ENCODE data around the gene LRRN1.
"Not testable (repeated sequence)": the region's sequence is repeated elsewhere in the genome, so short reads cannot be mapped to it uniquely, and the experiment has no call there.

Gene LRRN1

DNA sequence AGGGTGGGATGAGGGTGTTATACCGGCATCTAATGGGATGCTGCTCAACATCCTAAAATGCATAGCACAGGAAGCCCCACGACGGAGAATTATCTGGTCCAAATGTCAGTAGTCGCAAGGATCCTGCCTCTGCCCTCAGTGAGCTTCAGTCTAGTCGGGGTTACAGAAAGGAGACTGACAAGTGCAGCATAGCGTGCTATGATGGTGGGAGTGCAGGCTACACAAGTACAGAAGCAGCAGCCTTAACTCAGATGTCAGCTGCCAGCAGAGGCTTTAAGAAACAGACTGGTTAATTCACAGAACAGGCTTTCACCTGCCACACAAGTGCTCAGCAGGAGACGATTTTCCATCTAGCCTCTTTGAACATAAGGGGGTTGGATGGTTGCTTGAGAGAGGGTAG, 6.9 kb downstream of the LRRN1 start:
- in situ Hi-C loops (cut with HindIII; ENCODE audit: low sequenced_read_pairs) = no loop called here

DNA sequence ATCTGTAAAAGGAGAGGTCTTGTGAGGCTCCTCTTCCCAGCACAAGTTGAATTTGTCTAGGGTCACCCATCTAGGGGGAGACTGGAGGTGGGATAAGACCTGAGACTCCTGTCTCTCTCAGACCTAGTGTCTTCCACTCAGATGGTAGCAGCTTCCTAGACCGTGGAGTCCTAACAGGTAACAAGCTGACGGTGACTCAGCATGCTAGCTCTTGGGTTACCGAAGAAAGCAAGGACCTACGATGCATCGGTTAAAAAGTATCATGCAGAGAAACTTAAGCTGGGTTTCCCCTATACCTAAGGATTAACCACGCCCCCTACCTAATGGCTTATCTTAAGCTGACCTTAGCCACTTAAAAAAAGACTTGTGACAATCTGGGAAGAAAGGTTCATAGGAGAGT, 7.6 kb downstream of the LRRN1 start:
- in situ Hi-C loops (cut with HindIII; ENCODE audit: low sequenced_read_pairs) = no loop called here

DNA sequence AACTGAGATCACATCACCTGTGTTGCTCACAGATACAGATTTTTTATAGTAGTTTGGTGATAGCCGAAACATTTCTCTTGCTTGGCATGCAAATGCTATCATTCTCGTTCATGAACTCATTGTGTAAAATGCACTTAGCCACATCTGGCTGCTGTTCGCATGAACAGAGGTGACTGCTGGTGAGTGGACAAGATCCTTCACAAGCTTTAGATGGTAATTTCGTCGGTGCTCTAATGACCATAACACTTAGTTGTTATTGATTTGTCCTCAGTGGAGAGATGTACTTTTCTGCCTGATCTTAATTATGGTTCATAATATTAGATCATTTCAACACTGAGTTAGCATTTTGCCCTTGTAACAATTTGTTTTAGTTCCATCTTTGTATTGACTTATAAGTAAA, 13.8 kb downstream of the LRRN1 start:
- in situ Hi-C loops (cut with HindIII; ENCODE audit: low sequenced_read_pairs) = no loop called here

DNA sequence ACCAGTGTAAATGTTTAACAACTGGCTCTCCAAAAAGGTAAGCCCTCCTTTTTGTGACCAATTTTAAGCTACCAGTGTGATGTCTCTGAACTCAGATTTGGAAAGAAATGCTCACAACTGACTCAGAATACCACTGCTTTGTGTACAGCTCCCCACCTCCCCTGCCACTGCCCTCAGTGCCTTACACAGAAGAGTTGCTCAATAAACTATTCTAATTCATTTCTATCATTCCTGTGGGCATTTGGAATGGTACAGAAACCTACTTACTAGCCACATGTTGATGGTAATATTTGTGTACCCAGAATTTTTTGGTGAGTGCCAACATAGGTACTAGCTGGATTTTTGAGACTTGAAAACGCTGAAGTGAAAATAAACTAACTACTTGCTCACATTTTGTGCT, 16.0 kb downstream of the LRRN1 start:
- in situ Hi-C loops (cut with HindIII; ENCODE audit: low sequenced_read_pairs) = no loop called here

DNA sequence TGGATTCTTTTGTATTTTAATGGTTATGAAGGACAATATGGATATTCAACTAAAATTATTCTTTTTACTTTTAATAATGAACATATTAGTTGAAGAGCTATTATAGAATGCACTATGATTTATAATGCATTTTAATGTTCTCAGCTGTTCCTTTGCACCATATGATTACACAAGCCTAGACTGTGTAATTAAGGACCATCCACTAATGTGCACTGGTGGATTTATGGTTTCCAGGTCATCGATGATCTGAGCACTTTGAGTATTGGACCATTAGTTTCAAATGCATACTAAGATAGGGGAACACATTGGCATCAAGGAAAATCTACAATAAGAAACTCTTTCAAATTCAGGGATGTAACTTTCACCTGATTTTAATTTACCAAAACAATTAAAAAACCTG, 16.8 kb downstream of the LRRN1 start:
- in situ Hi-C loops (cut with HindIII; ENCODE audit: low sequenced_read_pairs) = no loop called here

DNA sequence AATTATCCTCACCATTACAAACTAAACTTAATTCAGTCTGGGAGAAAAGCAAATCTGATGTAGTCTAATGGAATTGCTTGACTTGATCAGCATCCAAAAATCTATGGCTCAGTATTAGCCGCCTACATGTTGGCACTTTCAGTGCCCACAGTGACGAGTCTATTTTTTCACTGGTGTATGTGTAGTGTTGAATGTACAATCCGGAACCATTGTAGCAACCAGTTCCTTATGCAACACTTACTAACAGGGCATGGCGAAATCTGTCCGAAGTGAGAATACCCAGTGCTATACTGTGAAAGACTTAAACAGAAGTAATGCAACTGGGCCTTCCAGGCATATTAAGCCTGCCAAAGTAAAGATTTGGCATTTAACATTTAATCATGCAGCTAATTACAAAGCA, 18.6 kb downstream of the LRRN1 start:
- in situ Hi-C loops (cut with HindIII; ENCODE audit: low sequenced_read_pairs) = no loop called here

DNA sequence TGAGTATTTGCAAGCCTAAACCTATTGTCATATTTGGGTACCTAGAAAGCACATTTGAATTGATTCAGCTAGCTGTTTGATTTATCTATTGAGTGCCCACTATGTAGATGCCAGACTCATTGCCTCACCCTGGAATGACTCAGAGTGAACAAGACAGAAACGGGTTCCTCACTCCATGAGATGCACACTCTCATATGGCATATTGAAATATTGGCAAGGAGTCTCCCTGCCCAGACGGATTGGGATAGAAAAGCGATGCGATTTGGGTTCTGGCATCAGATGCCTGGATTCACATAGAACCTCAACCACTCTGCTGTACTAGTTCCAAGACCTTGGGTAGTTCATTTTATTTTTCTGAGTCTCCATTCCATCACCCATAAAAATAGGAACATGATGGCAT, 22.5 kb downstream of the LRRN1 start:
- in situ Hi-C loops (cut with HindIII; ENCODE audit: low sequenced_read_pairs) = no loop called here

DNA sequence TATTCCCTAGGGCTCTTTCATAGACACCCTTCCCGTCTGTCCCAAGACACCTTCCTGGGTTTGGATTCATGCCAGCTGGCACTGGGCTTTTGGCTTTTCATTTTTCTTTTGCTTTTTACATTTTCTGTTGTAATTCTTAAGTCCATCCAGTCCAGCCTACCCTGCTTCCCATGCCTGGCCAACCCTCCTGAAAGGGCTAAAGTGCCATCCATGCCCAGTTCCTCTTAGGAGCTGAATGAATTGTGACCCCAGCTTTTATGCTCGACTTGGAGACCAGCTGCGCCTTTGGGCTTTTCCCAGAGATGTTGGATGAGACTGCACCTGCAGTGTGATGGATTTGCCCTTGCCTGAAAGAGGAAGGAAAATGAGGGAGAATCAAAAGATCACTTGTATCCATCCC, 25.8 kb downstream of the LRRN1 start:
- in situ Hi-C loops (cut with HindIII; ENCODE audit: low sequenced_read_pairs) = no loop called here

DNA sequence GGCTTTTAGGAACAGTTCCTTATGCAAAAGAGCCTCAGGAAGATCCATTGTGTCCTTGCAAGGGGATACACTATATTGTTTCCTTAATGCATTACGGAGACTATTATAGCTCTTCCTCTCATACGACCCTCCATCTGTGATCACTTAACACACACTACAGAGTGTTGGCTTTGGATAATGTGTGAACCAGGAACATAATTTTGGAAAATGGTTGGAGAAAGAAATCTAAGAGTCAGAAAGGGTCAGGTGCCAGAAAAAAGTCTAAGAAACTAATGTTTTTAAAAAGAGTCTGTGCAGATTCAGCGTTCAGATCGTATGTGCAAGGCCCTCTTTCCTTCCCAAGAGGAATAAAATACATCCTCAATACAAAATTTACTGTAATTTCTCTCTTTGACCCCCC, 27.3 kb downstream of the LRRN1 start:
- in situ Hi-C loops (cut with HindIII; ENCODE audit: low sequenced_read_pairs) = no loop called here

DNA sequence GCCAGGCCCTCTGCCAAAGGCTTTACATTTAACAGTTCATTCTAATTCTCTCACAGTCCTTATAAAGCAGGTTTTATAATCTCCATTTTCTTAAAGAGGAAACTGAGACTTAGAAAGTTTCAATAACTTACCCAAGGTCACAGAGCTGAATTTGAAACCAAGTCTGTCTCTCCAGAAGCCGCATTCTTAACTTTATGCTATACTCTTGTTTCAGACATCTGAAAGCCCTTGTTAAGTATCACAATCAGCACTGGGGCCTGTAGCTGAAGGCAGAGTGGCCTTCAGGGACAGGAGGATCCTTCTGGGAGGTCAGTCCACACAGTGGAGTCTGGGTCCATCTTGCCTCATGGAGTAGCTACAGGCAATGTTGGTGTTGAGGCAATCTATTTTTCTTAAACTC, 27.9 kb downstream of the LRRN1 start:
- in situ Hi-C loops (cut with HindIII; ENCODE audit: low sequenced_read_pairs) = no loop called here

DNA sequence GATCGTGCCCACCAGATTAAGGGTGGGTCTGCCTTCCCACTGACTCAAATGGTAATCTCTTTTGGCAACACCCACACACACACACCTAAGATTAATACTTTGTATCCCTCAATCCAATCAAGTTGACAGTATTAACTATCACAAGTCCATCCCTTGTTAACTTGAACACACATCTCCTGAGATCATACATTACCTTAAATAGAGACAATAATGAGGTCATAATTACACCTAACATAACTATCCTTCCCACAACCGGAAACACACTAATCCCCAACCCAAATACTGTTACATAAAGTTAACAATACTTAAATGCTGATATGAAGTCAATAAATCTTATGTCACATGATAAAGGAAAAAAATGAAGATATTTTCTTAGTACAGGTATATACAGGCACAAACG, 29.2 kb downstream of the LRRN1 start:
- in situ Hi-C loops (cut with HindIII; ENCODE audit: low sequenced_read_pairs) = not testable (repeated sequence)

DNA sequence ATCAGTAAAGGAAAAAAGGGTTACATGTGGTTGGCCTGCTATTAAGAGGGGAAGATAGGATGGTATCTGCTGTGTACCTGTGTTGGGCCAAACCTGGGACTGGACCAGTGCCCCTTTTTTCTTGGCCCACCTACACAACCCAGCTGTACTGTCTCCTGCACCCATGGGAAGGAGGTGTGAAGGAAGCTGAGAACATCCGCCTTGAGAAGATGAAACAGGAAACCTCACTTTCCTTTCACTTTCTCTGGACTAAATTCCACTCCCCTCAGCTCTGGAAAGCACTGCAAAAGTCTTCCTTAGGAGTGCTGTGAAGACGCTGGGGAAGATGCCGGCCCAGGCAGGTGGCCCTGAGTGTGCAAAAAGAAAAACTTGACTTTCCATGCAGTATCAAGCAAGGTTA, 37.6 kb downstream of the LRRN1 start:
- in situ Hi-C loops (cut with HindIII; ENCODE audit: low sequenced_read_pairs) = no loop called here

DNA sequence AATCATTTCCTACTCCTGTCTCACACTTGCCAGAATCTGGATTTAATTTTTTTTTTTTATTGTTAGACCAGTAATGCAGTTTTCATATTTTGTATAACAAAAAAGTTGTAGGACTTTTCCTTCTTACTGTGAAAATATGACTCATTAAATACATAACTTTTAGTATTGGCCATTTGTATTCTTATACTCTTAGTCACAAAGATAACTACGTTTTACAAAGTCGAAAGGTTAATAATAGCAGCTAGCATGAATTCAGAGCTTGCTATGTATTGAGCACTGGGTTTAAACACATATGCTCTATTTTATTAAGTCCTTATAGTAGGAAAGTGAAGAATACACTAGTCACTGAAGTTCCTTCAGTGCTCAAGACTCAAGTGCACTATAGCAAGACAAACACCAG, 43.1 kb downstream of the LRRN1 start:
- in situ Hi-C loops (cut with HindIII; ENCODE audit: low sequenced_read_pairs) = no loop called here

DNA sequence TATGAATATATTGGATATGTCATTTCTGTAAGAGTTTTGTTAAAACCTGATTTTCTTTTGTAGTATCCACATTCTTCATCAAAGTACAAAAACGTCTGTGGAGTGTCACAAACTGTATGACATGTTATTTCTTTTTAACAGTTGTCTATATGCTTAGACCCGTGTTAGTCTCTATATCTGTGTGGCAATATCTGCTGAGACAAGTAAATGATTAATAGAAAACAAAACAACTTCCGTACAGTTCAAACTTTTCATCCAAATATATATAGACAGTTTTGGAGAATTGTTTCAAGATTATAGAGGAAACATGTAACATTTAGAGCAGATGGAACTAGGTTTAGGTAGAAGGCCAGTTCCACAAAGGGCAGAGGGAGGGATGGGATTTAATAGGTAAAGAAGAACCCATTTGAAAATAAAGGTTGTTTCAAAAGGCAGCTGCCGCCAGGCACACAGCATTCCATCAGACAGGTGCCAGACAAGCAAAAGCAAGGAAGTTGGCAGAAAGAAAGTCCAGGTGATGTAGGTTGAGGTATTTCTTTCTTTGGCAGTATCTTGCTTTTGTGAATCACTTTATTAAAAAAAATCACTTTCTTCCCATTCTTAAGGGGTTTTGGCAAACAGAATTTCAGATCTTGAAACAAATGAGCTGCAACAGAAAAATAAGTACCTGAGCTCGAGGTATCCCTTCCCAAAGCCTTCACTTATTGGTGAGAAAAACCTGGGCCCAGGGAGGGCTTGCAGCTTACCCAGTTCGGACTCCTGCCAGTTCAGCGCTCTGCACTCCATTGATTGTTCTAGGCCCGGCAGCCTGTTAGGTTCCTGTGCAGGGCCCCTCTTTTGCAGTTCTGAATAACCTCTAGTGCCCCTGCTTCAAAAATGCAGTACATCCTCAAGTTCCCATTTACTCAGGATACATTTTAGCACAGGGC, 49.0 kb downstream of the LRRN1 start:
- in situ Hi-C loops (cut with HindIII; ENCODE audit: low sequenced_read_pairs) = no loop called here

DNA sequence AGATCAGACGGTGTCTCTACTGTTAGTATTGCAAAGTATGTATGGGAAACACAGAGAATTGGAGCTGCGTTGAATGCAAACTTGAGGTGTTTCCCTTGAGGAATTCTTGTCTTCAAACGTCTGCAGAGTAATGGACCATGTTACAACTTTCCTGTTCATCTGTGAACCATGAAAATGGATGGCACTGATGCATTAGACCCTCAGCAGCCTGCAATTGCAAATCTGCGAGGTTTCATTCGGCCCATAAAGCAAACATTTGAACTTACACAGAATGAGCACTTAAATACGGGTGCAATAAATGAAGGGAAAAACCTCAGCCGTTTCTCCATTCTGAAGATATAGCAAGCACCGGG, 49.7 kb downstream of the LRRN1 start:
- in situ Hi-C loops (cut with HindIII; ENCODE audit: low sequenced_read_pairs) = no loop called here

DNA sequence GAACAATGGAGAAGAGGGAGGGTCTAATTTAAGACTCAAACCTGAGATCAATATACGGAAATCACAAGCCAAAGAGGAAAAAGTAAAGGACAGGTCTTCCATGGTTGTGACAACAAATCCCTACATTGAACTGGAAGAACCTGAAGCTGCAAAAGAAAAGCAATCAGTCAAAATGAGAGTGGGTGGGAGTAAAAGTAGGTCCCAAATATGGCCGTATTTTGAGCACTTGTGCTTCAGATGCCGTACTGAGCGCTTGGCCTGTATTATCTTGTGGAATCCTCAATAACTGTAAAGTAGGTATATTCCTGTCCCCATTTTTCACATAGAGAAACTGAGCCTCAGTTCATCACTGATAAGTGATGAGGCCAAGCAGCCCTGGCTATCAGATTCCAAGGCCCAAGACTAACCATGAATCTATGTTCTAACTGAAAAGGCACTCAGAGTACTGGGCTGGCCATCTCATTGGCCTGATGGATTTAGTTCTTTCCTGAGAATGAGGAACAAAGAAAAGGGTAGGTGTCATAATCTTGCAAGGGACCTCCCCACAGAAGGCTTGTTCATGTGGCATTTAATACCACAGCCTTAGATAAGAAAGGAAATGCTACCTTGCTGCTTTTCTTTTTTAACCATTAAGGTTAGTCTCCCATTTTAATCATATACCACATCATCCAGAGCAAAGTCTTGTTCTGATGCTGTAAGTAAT, 52.5 kb downstream of the LRRN1 start:
- in situ Hi-C loops (cut with HindIII; ENCODE audit: low sequenced_read_pairs) = no loop called here

DNA sequence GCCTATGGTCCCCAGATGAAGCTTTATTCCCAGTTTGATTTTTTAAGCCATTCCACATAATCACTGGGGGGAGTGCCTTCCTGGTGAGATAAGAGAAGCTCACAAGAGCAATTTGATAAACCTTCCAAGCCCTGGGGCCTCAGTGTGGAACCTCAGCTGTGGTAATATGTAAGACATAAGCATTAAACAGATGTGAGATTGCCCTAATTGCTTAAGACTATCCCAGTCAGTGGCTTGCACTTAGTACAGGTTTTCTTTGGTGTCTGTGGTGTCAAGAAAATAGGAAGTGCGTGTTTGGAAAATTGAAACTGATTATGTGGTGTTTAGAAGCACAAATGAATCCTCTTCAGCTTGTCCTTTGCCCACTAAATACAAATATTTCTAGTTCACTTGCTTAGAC, 54.3 kb downstream of the LRRN1 start:
- in situ Hi-C loops (cut with HindIII; ENCODE audit: low sequenced_read_pairs) = no loop called here

DNA sequence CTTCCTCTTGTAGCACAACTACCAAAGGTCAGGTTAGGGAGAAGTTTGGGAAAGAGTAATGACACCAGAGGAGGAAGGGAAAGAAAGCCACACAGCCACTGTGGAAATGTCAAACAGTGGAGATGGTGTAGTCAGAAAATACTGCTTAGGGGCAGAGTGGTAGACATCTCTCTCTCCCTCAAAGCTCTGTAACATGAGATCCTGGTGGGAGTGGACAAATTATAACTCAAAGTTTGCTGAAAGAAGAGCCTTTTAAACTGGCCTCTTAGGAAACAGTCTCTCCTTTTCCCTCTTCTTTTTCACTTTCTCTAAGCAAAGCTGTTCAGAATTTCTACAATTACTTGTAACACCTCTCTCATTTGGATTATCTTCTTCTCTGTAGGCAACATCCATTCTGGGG, 55.8 kb downstream of the LRRN1 start:
- in situ Hi-C loops (cut with HindIII; ENCODE audit: low sequenced_read_pairs) = no loop called here

DNA sequence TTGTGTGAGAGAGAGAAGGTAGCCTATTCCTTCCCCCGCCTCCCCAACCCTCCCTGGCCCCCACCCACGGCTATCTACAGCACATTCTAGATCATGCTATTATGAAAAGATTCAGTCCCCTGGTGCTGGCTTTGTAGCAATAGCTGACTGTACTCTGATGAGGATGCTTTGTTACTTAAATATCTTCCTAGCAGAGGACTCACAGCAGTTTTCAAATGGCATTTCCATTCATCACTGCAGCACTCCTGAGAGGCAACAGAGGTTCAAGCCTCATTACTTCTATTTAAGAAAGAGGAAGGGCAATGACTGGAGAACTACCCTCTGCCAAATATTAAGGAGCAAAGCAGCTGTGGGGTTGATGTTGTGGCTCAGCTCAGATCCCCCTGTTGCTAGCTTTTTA, 61.0 kb downstream of the LRRN1 start:
- in situ Hi-C loops (cut with HindIII; ENCODE audit: low sequenced_read_pairs) = no loop called here

DNA sequence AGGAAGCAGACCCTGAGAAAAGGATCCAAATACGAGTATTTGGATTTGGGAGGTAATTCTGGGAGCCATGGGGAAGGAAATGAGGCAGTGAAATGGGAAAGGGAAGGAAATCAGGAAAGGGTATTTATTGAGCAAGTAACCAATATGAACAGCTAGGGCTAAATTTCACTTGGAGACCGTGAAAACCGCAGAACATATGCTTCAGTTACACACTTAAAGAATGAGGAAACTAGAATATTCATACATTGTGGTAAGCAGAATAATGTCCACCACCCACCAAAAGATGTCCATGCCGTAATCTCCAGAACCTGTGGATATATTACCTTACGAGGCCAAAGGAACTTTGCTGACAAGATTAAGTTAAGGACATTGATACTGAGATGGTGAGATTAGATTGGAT, 63.3 kb downstream of the LRRN1 start:
- in situ Hi-C loops (cut with HindIII; ENCODE audit: low sequenced_read_pairs) = no loop called here

DNA sequence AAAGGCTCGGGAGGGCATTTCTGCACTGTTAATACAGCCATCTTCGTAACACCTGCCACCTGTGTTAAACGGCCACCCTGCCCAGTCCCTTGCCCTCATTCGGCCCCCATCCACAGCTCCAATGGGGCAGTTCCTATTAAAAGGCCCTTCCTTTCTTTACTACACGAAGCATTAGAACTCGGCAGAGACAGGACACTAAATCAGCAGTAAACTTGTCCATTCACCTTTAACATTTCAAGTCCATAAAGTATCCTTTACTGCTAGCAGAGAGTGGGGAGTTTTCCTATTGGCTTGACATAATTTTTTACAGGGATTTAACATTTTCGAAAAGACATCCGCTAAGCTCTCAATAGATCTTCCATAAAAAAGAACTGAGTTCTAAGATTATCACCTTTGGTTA, 76.3 kb downstream of the LRRN1 start:
- in situ Hi-C loops (cut with HindIII; ENCODE audit: low sequenced_read_pairs) = no loop called here

DNA sequence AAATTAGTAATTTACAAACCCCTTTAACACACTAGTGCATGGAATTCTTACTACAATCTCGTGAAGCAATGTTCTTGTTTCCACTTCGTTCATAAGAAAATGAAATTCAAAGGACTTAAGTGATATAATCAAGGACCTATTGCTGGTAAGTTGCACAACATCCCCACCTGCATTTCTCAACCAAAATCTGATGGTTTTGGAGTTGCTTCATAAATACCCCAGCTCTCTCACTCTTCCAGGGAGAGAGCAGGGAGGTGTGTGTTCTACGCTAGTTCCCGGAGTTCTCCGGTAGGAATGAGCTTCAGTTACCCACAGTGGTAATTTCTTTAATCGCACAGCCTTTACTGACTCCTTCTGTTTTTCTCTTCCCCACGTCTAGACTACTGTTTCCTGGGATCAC, 81.8 kb downstream of the LRRN1 start:
- in situ Hi-C loops (cut with HindIII; ENCODE audit: low sequenced_read_pairs) = no loop called here

DNA sequence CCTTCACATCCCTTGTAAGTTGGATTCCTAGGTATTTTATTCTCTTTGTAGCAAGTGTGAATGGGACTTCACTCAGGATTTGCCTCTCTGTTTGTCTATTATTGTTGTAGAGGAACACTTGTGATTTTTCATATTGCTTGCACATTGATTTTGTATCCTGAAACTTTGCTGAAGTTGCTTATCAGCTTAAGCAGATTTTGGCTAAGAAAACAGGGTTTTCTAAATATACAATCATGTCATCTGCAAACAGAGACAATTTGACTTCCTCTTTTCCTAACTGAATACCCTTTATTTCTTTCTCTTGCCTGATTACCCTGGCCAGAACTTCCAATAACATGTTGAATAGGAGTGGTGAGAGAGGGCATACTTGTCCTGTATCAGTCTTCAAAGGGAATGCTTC, 88.1 kb downstream of the LRRN1 start:
- in situ Hi-C loops (cut with HindIII; ENCODE audit: low sequenced_read_pairs) = not testable (repeated sequence)

Measured in endothelial cell of hepatic sinusoid (primary cell).